ENCODE results near the gene EWSR1. TPM values are rescaled to one million over a fixed set of nuclear protein-coding genes. Genes with fewer than 3 reads are reported as not detected.
"Not testable (repeated sequence)": the region's sequence is repeated elsewhere in the genome, so short reads cannot be mapped to it uniquely, and the experiment has no call there.

The EWSR1 gene
- total RNA-seq, 1 donor = 176 TPM

DNA sequence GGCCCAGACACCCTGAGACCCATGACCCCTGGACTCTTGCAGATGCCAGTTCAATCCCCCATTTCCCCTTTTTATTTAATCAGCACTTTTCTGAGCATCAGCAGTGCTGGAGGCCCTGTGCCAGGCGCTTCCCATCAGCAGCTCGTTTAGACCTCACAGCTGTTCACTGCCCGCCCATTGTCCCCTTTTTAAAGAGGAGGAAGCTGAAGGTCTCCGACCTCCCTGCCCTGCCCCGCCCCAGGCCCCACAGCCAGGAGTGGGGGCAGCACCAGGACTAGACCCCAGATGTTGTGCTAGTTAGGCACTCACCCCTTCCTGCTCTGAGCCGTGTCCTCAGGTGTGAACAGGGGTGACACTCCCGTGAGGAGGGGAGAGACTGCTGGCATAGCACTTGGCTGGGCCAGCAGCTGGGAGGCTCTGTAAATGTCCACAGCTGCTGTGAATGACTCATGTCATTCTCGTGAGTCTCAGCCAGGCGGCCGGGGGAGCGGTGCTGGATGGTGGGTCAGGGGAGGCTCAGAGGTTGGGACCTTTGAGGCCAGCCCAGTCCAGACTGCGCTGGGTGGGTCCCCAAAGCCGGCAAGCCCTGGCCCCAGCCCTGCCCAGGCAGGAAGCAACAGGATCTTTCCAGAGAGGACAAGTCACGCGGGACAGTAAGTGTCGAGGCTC, 42.5 kb upstream of the EWSR1 start:
- no peak overlapping the region for H3K4me3 ChIP-seq (ENCODE audit: low read depth, low read length)
- TF ChIP-seq, protein P1, sequence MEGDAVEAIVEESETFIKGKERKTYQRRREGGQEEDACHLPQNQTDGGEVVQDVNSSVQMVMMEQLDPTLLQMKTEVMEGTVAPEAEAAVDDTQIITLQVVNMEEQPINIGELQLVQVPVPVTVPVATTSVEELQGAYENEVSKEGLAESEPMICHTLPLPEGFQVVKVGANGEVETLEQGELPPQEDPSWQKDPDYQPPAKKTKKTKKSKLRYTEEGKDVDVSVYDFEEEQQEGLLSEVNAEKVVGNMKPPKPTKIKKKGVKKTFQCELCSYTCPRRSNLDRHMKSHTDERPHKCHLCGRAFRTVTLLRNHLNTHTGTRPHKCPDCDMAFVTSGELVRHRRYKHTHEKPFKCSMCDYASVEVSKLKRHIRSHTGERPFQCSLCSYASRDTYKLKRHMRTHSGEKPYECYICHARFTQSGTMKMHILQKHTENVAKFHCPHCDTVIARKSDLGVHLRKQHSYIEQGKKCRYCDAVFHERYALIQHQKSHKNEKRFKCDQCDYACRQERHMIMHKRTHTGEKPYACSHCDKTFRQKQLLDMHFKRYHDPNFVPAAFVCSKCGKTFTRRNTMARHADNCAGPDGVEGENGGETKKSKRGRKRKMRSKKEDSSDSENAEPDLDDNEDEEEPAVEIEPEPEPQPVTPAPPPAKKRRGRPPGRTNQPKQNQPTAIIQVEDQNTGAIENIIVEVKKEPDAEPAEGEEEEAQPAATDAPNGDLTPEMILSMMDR (IDR thresholded peaks at IDR 0.05; ENCODE audit: insufficient read depth, low read length) = no peak
- no peak for DNase-seq (ENCODE audit: low read depth)

DNA sequence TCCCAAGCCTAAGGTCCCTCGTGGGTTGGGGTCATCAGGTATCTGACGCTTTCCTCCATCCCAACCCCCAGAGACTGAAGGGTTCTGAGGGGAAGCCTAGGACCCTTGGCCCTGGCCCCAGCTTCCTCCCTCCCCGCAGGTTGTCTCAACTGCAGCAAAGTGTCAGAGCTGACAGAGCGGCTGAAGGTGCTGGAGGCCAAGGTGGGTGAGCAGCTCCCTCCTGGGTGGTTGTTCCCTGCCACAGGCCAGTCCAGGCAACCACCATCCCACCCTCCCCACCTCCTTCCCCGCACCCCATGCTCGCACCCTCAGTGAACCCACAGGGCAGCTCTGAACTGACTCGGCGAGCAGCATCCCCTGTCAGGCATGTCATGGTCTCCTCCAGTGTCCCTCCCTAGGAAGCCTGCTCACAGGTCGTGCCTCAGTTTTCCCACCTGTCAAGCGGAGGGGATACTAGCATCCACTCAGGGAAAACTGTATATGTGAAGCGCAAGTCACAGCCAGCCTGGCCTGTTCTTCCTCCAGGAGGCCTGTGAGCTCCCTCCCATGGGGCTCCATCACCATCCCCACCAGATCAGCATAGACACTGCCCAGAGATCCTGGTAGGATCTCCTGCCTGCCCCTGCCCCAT, 41.6 kb upstream of the EWSR1 start:
- H3K4me3 ChIP-seq (ENCODE audit: low read depth, low read length) = no peak overlapping the region
- DNase-seq (ENCODE audit: low read depth) = no peak
- TF ChIP-seq, protein P1 (IDR thresholded peaks at IDR 0.05; ENCODE audit: insufficient read depth, low read length) = no peak

DNA sequence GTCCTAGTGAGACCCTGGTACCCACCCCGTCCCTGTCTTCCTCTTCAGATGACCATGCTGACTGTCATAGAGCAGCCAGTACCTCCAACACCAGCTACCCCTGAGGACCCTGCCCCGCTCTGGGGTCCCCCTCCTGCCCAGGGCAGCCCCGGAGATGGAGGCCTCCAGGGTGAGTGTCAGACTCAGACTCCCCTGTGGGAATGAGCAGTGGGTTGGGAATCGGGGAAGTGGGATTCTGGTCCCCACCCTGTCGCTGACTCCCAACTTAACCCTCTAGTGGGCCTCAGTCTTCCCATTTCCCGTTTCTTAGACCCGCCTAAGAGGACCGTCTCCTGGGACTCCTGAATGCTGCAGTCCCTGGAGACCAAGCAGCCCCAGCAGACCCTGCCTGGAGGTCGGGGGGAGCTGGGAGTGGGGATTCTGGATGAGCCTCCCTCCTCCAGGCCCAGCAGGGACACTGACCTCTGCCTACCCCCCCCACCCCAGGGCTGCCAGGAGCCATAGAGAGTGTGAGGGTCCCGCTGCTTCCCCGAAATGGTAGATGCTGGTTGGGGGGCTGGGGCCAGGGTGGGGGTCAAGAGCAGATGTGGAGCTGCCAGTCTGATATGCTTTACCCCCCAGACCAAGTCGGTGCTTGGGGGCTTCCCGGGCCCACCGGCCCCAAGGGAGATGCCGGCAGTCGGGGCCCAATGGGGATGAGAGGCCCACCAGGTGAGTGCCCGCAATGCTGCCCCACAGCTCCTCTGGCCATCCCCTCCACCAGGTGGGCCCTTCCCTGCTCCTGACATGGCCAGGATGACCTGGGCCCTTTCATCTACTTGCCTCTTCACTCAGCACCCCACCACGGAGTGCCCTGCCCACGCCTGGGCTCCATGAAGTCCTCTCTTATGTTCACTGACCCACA, 36.8 kb upstream of the EWSR1 start:
- TF ChIP-seq, protein P1 (IDR thresholded peaks at IDR 0.05; ENCODE audit: insufficient read depth, low read length) = no peak
- no peak for DNase-seq (ENCODE audit: low read depth)
- H3K4me3 ChIP-seq (ENCODE audit: low read depth, low read length) = no peak overlapping the region

DNA sequence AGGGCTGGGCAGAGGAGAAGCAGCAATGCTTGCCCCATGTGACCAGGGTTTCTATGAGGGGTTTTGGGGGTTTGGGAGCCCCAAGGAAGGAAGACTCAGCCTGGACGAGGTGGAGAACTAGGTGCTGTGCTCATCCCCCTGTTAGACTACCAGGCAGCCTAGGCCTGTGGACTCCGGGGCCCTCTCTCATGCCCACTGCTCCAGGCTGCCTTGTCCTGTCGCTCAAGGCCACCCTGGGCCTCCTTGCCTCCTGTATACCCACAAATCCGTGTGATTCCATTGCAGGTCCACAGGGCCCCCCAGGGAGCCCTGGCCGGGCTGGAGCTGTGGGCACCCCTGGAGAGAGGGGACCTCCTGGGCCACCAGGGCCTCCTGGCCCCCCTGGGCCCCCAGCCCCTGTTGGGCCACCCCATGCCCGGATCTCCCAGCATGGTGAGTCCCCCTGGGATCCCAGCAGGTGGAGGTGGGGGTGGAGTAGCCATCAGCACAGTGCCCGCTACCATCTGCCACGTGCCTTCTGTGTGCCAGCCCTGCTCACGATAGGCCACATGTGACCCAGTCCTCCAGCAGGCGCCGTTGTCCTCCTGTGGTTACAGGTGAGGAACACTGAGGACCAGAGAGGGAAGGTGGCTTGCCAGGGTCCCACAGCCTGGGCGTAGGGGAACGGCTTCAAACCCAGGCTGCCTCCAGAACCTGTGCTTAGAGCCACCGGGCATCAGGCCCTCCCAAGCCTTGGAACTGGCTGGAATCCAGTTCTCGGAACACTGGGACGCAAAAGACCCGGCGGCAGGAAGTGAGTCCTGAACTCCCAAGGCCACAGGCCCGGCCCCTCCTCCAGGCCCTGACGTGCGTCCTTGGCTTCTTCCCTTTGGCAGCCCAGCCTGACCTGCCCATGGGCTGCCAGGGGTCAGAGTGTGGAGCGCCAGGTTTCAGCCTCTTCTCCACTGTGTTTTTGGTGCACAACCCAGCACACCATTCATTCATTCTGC, 35.8 kb upstream of the EWSR1 start:
- DNase-seq (ENCODE audit: low read depth) = no peak
- TF ChIP-seq, protein P1 (IDR thresholded peaks at IDR 0.05; ENCODE audit: insufficient read depth, low read length) = no peak
- no peak overlapping the region for H3K4me3 ChIP-seq (ENCODE audit: low read depth, low read length)

DNA sequence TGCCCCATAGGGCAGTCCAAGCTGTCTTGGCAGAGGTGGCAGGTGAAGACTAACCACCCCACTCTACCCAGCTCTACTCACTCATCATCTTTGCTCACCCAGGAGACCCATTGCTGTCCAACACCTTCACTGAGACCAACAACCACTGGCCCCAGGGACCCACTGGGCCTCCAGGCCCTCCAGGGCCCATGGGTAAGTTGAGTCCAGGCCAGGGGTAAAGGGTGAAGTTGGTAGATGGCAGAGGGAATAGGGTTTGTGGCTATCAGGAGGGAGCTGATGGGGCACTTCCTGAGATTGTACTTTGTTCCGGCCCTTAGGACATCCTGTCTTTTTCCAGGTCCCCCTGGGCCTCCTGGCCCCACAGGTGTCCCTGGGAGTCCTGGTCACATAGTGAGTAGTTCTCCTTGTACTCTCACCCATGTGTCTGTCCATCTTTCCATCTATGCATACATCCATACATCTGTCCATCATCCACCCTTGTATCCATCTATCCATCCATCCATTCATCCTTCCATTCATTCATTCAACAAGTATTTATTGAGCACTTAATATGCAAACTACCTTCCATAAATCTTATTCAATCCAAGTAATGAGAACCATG, 34.7 kb upstream of the EWSR1 start:
- no peak for DNase-seq (ENCODE audit: low read depth)
- TF ChIP-seq, protein P1 (IDR thresholded peaks at IDR 0.05; ENCODE audit: insufficient read depth, low read length) = no peak
- H3K4me3 ChIP-seq (ENCODE audit: low read depth, low read length) = no peak overlapping the region

DNA sequence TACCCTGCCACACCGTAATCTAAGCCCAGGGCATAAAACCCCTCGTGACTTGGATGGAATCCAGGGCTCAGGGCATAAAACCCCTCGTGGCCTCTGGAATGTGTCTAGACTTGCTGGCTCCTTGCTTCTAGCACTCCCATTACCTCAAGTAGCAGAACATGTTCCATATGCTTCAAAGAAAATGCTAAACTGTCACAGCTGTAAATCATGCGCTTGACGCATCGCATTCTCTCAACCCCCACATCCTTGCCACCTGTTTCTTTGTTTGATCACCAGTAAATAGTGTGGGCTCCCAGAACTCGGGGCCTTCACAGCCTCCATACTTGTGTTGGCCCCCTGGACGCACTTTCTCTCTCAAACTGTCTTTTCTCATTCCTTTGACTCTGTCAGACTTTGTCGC, 27.6 kb upstream of the EWSR1 start:
- not testable (repeated sequence) for H3K4me3 ChIP-seq (ENCODE audit: low read depth, low read length); DNase-seq (ENCODE audit: low read depth)

Measured in fibroblast of the aortic adventitia (primary cell).